Sigmoid colon (tissue), 7 donors: ENCODE data around the gene DDX17. TPM values are rescaled to one million over a fixed set of nuclear protein-coding genes. Genes with fewer than 3 reads are reported as not detected.

Experiments used
- DNase-seq: peaks from one replicate; pipeline ENCODE4 v3.0.0-alpha.2; 2019
- H3K27ac ChIP-seq, 4 donors: fragments of 200-600 bp; sonication (generic); one replicate each; pipeline ENCODE4 v1.5.1; 2016 to 2019; ENCODE audit warnings: mild to moderate bottlenecking in 1 of 4
- H3K27me3 ChIP-seq, 3 donors: fragments of 200-600 bp; sonication (generic); one replicate each; pipeline ENCODE4 v1.5.1; 2019; ENCODE audit warnings: mild to moderate bottlenecking in 1 of 3
- H3K36me3 ChIP-seq, 4 donors: fragments of 200-600 bp; sonication (generic); one replicate each; pipeline ENCODE4 v1.5.1; 2016 to 2019
- H3K4me1 ChIP-seq, 4 donors: fragments of 200-600 bp; sonication (generic); one replicate each; pipeline ENCODE4 v1.5.1; 2017 to 2019
- H3K4me3 ChIP-seq, 4 donors: fragments of 200-600 bp; sonication (generic); one replicate each; pipeline ENCODE4 v1.5.1; 2017 to 2019; ENCODE audit warnings: mild to moderate bottlenecking in 2 of 4, moderate library complexity in 1 of 4
- H3K9me3 ChIP-seq, 4 donors: fragments of 200-600 bp in 3 of 4; sonication (generic) in 3 of 4; one replicate each; pipeline versions ENCODE4 v1.5.1 to v1.6.1; 2013 to 2019
- CTCF ChIP-seq, 4 experiments: fragments of 450-650 bp in 3 of 4; fragments of 200-600 bp in 1 of 4; IDR thresholded peaks; one replicate each; pipeline ENCODE4 v1.5.1; 2016 to 2019; ENCODE audit warnings: antibody characterized with exemption in 4 of 4, mild to moderate bottlenecking in 3 of 4, moderate library complexity in 2 of 4
- EP300 ChIP-seq, 4 donors: sonication (generic); formaldehyde crosslinking; IDR thresholded peaks; one replicate each; pipeline ENCODE4 v1.6.1; 2017; ENCODE audit warnings: antibody characterized with exemption in 4 of 4
- POLR2A ChIP-seq, 2 donors: fragments of 450-650 bp; IDR thresholded peaks; one replicate each; pipeline ENCODE4 v1.6.1; 2016; ENCODE audit warnings: antibody characterized with exemption in 2 of 2, mild to moderate bottlenecking in 2 of 2, moderate library complexity in 2 of 2
- POLR2AphosphoS5 ChIP-seq, 4 donors: sonication (generic); formaldehyde crosslinking; IDR thresholded peaks; one replicate each; pipeline ENCODE4 v1.6.1; 2017; ENCODE audit warnings: antibody characterized with exemption in 4 of 4
- WGBS, 2 donors: extraction: QIAGEN DNeasy Blood & Tissue Kit; methylation state at CpG; one replicate each; pipeline ENCODE4 v1.1.7; 2013; 5-methylcytosine and 5-hydroxymethylcytosine counted together
- intact Hi-C: fragments of 100-400 bp; cut with DNase I; formaldehyde crosslinking; loops from one replicate; pipeline ENCODE4 v1.15.1; 2023
- polyA plus RNA-seq, 3 donors: library from polyadenylated mRNA; stranded (reverse); fragments of 200-250 nt; gene quantifications; one replicate each; pipeline ENCODE4 v1.2.3, GENCODE V29; 2013
- total RNA-seq, 4 donors: library from RNA; depleted of rRNA; stranded (reverse); fragments of >200 nt; gene quantifications; one replicate each; pipeline ENCODE4 v1.1.0, GENCODE V29; 2016
- donor health status: healthy with polysubstance abuse.
- donor health status: Bipolar disorder and iron deficiency.
- donor health status: healthy.

The DDX17 gene
- total and polyA plus RNA-seq, 7 donors, result 54.7 to 630 (median 504) TPM

GRCh38 chr22:38531251-38531938 lies 25.3 kb upstream of the DDX17 start:
- Histone ChIP-seq H3K9me3 (no peaks in the 10 kb centered on the region), H3K4me3 (no peak overlapping the region), H3K4me1 (no peaks in the 10 kb centered on the region), H3K27me3 (no peaks in the 10 kb centered on the region), H3K36me3 (no peaks in the 10 kb centered on the region), H3K27ac (no peak overlapping the region)
- intact Hi-C loops, result no loop called here
- TF ChIP-seq POLR2AphosphoS5 (IDR thresholded peaks at IDR 0.05) (no peak), EP300 (IDR thresholded peaks at IDR 0.05) (no peak), POLR2A (IDR thresholded peaks at IDR 0.05) (no peak), CTCF (IDR thresholded peaks at IDR 0.05) (no peak)
- DNase-seq, result no peak
- 92 to 94% methylated on average over 4 of the region's 4 CpGs for WGBS, 2 donors

- Histone ChIP-seq H3K4me1 (no peaks in the 10 kb centered on the region), H3K9me3 (no peaks in the 10 kb centered on the region), H3K36me3 (no peaks in the 10 kb centered on the region), H3K27me3 (peaks cover 0 to 11% (median 0%) of the 10 kb centered on the region in 3 donors), H3K27ac (no peak overlapping the region), H3K4me3 (no peak overlapping the region)
- no peak for TF ChIP-seq POLR2A (IDR thresholded peaks at IDR 0.05)
- no peak for TF ChIP-seq POLR2AphosphoS5 (IDR thresholded peaks at IDR 0.05)
- TF ChIP-seq CTCF (IDR thresholded peaks at IDR 0.05), result no peak
- TF ChIP-seq EP300 (IDR thresholded peaks at IDR 0.05), result no peak
- intact Hi-C loops, result no loop called here
- DNase-seq, result no peak
- 74 to 87% methylated on average over 3 of the region's 3 CpGs for WGBS, 2 donors
Observed at GRCh38 chr22:38524429-38524828, 18.3 kb upstream of the DDX17 start.

GRCh38 chr22:38523479-38523878 lies 17.4 kb upstream of the DDX17 start:
- Histone ChIP-seq H3K27ac (no peak overlapping the region), H3K9me3 (no peaks in the 10 kb centered on the region), H3K36me3 (no peaks in the 10 kb centered on the region), H3K27me3 (peaks cover 0 to 11% (median 0%) of the 10 kb centered on the region in 3 donors), H3K4me3 (no peak overlapping the region), H3K4me1 (no peaks in the 10 kb centered on the region)
- TF ChIP-seq POLR2A (IDR thresholded peaks at IDR 0.05), result no peak
- no peak for TF ChIP-seq CTCF (IDR thresholded peaks at IDR 0.05)
- TF ChIP-seq EP300 (IDR thresholded peaks at IDR 0.05), result no peak
- TF ChIP-seq POLR2AphosphoS5 (IDR thresholded peaks at IDR 0.05), result no peak
- intact Hi-C loops, result no loop called here
- no peak for DNase-seq
- 95% methylated on average over 5 of the region's 5 CpGs for WGBS, 2 donors

GRCh38 chr22:38523029-38523428 lies 16.9 kb upstream of the DDX17 start:
- H3K27me3 ChIP-seq, result peaks cover 0 to 11% (median 0%) of the 10 kb centered on the region in 3 donors
- 24 to 69% methylated on average over 3 of the region's 3 CpGs for WGBS, 2 donors
- no peaks in the 10 kb centered on the region for H3K4me1 ChIP-seq
- H3K4me3 ChIP-seq, result no peak overlapping the region
- H3K9me3 ChIP-seq, result no peaks in the 10 kb centered on the region
- no peak for DNase-seq
- H3K27ac ChIP-seq, result no peak overlapping the region
- no peak for TF ChIP-seq EP300 (IDR thresholded peaks at IDR 0.05)
- no peak for TF ChIP-seq CTCF (IDR thresholded peaks at IDR 0.05)
- TF ChIP-seq POLR2A (IDR thresholded peaks at IDR 0.05), result no peak
- no peak for TF ChIP-seq POLR2AphosphoS5 (IDR thresholded peaks at IDR 0.05)
- no peaks in the 10 kb centered on the region for H3K36me3 ChIP-seq
- intact Hi-C loops, result no loop called here
